Duodenal mucosa (tissue), 2 donors: ENCODE results near the gene CCDC157.

Experiments used
- H3K27ac ChIP-seq: one replicate; pipeline ENCODE4 v1.7.0; 2013; ENCODE audit warnings: low read depth, low read length
- H3K27me3 ChIP-seq, 2 donors: one replicate each; pipeline ENCODE4 v1.7.0; 2013; ENCODE audit warnings: low read length in 2 of 2, control low read depth in 1 of 2; ENCODE audit not compliant: insufficient read depth in 2 of 2, control insufficient read depth in 1 of 2
- H3K36me3 ChIP-seq, 2 donors: one replicate each; pipeline ENCODE4 v1.7.0; 2013; ENCODE audit warnings: low read length in 2 of 2, control low read depth in 1 of 2; ENCODE audit not compliant: insufficient read depth in 2 of 2, control insufficient read depth in 1 of 2
- H3K4me1 ChIP-seq, 2 donors: one replicate each; pipeline ENCODE4 v1.7.0; 2013; ENCODE audit warnings: low read length in 2 of 2, control low read depth in 1 of 2; ENCODE audit not compliant: insufficient read depth in 2 of 2, control insufficient read depth in 1 of 2
- H3K4me3 ChIP-seq, 2 donors: one replicate each; pipeline ENCODE4 v1.7.0; 2013; ENCODE audit warnings: low read length in 2 of 2, low read depth in 1 of 2
- H3K9ac ChIP-seq, 2 donors: one replicate each; pipeline ENCODE4 v1.7.0; 2013; ENCODE audit warnings: low read length in 2 of 2, low read depth in 1 of 2
- H3K9me3 ChIP-seq, 2 donors: one replicate each; pipeline ENCODE4 v1.7.0; 2013; ENCODE audit warnings: low read length in 2 of 2, control low read depth in 1 of 2; ENCODE audit not compliant: control insufficient read depth in 1 of 2

The CCDC157 gene

GRCh38 chr22:30348809-30349208 lies 8.0 kb upstream of the CCDC157 start:
- no peaks in the 10 kb centered on the region for H3K27me3 ChIP-seq
- no peaks in the 10 kb centered on the region for H3K9me3 ChIP-seq
- H3K27ac ChIP-seq, result no peak overlapping the region
- no peak overlapping the region for H3K9ac ChIP-seq
- peaks cover 57 to 86% of the 10 kb centered on the region in 2 donors for H3K36me3 ChIP-seq
- no peak overlapping the region for H3K4me3 ChIP-seq
- peaks cover 0 to 1% of the 10 kb centered on the region in 2 donors for H3K4me1 ChIP-seq

- peaks cover 20 to 24% of the 10 kb centered on the region in 2 donors for H3K4me1 ChIP-seq
Observed at GRCh38 chr22:30351226-30351625, 5.6 kb upstream of the CCDC157 start.

GRCh38 chr22:30354644-30355043 lies 2.2 kb upstream of the CCDC157 start:
- peaks cover 24 to 34% of the 10 kb centered on the region in 2 donors for H3K36me3 ChIP-seq
- no peaks in the 10 kb centered on the region for H3K9me3 ChIP-seq
- H3K9ac ChIP-seq, result no peak overlapping the region
- H3K4me1 ChIP-seq, result peaks cover 23 to 29% of the 10 kb centered on the region in 2 donors
- no peaks in the 10 kb centered on the region for H3K27me3 ChIP-seq
- no peak overlapping the region for H3K27ac ChIP-seq
- H3K4me3 ChIP-seq, result peak overlapping the region in 1 of 2 donors; percentile 10

More at GRCh38 chr22:30351226-30351625, 5.6 kb upstream of the CCDC157 start:
- no peaks in the 10 kb centered on the region for H3K9me3 ChIP-seq
- peaks cover 36 to 64% of the 10 kb centered on the region in 2 donors for H3K36me3 ChIP-seq
- no peak overlapping the region for H3K4me3 ChIP-seq
- H3K27me3 ChIP-seq, result no peaks in the 10 kb centered on the region
- no peak overlapping the region for H3K27ac ChIP-seq
- no peak overlapping the region for H3K9ac ChIP-seq

GRCh38 chr22:30357236-30357570 lies 396 bp downstream of the CCDC157 start:
- Histone ChIP-seq H3K36me3 (peaks cover 10 to 14% of the 10 kb centered on the region in 2 donors), H3K27ac (no peak overlapping the region)

DNA sequence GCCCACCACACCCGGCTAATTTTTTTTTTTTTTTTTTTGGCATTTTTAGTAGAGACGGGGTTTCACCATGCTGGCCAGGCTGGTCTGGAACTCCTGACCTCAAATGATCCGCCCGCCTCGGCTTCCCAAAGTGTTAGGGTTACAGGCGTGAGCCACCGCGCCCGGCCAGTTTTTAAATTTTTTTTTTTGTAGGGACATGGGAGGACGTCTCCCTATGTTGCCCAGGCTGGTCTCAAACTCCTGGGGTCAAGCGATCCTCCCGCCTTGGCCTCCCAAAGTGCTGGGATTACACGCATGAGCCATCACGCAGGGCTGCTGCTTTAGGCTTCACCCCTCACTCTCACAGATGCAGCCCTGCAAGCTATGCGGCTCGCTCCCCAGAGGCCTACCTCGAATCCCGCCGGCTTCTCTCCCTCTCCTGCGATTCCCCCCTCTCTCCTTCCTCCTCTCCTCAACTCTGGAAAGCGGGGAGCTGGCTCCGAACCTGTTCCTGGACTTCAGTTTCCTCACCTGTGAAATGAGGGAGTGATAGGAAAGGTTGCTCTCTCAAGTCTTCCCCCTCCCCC lies 926 bp downstream of the CCDC157 start:
- Histone ChIP-seq H3K9me3 (no peaks in the 10 kb centered on the region), H3K9ac (no peak overlapping the region), H3K27me3 (no peaks in the 10 kb centered on the region), H3K36me3 (peaks cover 5 to 8% of the 10 kb centered on the region in 2 donors), H3K27ac (no peak overlapping the region), H3K4me3 (no peak overlapping the region), H3K4me1 (peaks cover 23 to 29% of the 10 kb centered on the region in 2 donors)

More at GRCh38 chr22:30357236-30357570, 396 bp downstream of the CCDC157 start:
- peaks cover 23 to 29% of the 10 kb centered on the region in 2 donors for H3K4me1 ChIP-seq
- H3K9me3 ChIP-seq, result no peaks in the 10 kb centered on the region
- peak overlapping the region; percentile 95 to 96 for H3K4me3 ChIP-seq
- no peaks in the 10 kb centered on the region for H3K27me3 ChIP-seq
- H3K9ac ChIP-seq, result peak overlapping the region; percentile 70 to 89

- no peaks in the 10 kb centered on the region for H3K27me3 ChIP-seq
- no peak overlapping the region for H3K9ac ChIP-seq
- peaks cover 4% of the 10 kb centered on the region in 2 donors for H3K36me3 ChIP-seq
- no peaks in the 10 kb centered on the region for H3K9me3 ChIP-seq
- peaks cover 23 to 29% of the 10 kb centered on the region in 2 donors for H3K4me1 ChIP-seq
- H3K4me3 ChIP-seq, result no peak overlapping the region
- H3K27ac ChIP-seq, result no peak overlapping the region
Observed at GRCh38 chr22:30358541-30358940, 1.7 kb downstream of the CCDC157 start.

- H3K36me3 ChIP-seq, result peaks cover 0 to 4% of the 10 kb centered on the region in 2 donors
Observed at GRCh38 chr22:30361916-30362650, 5.3 kb downstream of the CCDC157 start.

GRCh38 chr22:30362651-30363281 lies 6.0 kb downstream of the CCDC157 start:
- Histone ChIP-seq H3K9ac (no peak overlapping the region), H3K9me3 (no peaks in the 10 kb centered on the region), H3K4me3 (no peak overlapping the region), H3K4me1 (no peaks in the 10 kb centered on the region), H3K27ac (no peak overlapping the region), H3K36me3 (peaks cover 0 to 4% of the 10 kb centered on the region in 2 donors), H3K27me3 (no peaks in the 10 kb centered on the region)

More at GRCh38 chr22:30361916-30362650, 5.3 kb downstream of the CCDC157 start:
- no peaks in the 10 kb centered on the region for H3K27me3 ChIP-seq
- H3K4me3 ChIP-seq, result no peak overlapping the region
- no peak overlapping the region for H3K27ac ChIP-seq
- no peak overlapping the region for H3K9ac ChIP-seq
- no peaks in the 10 kb centered on the region for H3K9me3 ChIP-seq
- peaks cover 2 to 3% of the 10 kb centered on the region in 2 donors for H3K4me1 ChIP-seq

DNA sequence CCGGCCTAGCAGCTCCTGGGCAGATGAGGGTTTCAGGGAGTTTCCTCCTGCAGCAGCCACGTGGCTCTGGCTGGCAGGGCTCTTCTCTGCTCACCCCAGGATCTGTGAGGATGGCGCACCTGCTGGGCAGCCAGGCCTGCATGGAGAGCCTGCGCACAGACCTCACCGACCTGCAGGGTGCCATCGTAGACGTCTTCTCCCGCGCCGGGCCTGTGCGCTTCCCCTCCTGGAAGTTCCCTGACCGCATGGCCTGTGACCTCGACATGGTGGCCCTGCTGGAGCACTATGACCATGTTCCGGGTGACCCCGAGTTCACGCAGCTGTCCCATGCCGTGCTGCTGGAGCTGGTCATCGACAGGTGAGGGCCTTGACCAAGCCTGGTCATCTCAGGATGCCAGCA lies 9.1 kb downstream of the CCDC157 start:
- no peak overlapping the region for H3K9ac ChIP-seq
- H3K4me3 ChIP-seq, result no peak overlapping the region
- H3K27ac ChIP-seq, result no peak overlapping the region
- no peaks in the 10 kb centered on the region for H3K27me3 ChIP-seq
- no peaks in the 10 kb centered on the region for H3K9me3 ChIP-seq
- peaks cover 0 to 4% of the 10 kb centered on the region in 2 donors for H3K36me3 ChIP-seq
- no peaks in the 10 kb centered on the region for H3K4me1 ChIP-seq

- Histone ChIP-seq H3K9me3 (no peaks in the 10 kb centered on the region), H3K9ac (no peak overlapping the region), H3K27me3 (no peaks in the 10 kb centered on the region), H3K4me3 (no peak overlapping the region), H3K27ac (no peak overlapping the region), H3K36me3 (peaks cover 0 to 4% of the 10 kb centered on the region in 2 donors), H3K4me1 (no peaks in the 10 kb centered on the region)
Observed at GRCh38 chr22:30368420-30368819, 11.6 kb downstream of the CCDC157 start.
